ENCODE measurements around the gene DHX58. TPM values are rescaled to one million over a fixed set of nuclear protein-coding genes. Genes with fewer than 3 reads are reported as not detected.

The DHX58 gene
- total and polyA plus RNA-seq, 7 donors, result 1.3 to 4.2 (median 2.8) TPM

GRCh38 chr17:42075789-42076188, 36.7 kb downstream of the DHX58 start:
- no peak for TF ChIP-seq CTCF (IDR thresholded peaks at IDR 0.05)
- no peak for DNase-seq
- Histone ChIP-seq H3K27me3 (ENCODE audit: insufficient read depth in 3 of 3, low read length in 2 of 3) (no peaks in the 10 kb centered on the region), H3K4me1 (peaks cover 19% of the 10 kb centered on the region), H3K9me3 (no peaks in the 10 kb centered on the region), H3K36me3 (ENCODE audit: insufficient read depth in 1 of 2, low read depth in 1 of 2) (no peaks in the 10 kb centered on the region), H3K4me3 (no peak overlapping the region), H3K27ac (peak overlapping the region; percentile 76)
- intact Hi-C loops (cut with DNase I), result no loop called here
- WGBS, 3 donors, result 65 to 75% (median 68%) methylated on average over 6 of the region's 6 CpGs
- no peak for ATAC-seq

- peak; percentile 27 for TF ChIP-seq CTCF (IDR thresholded peaks at IDR 0.05)
- DNase-seq, result peak; percentile 44 to 63
Observed at GRCh38 chr17:42072323-42073187, 40.0 kb downstream of the DHX58 start.

GRCh38 chr17:42071810-42072209, 40.7 kb downstream of the DHX58 start:
- peak overlapping the region; percentile 64 for H3K4me3 ChIP-seq
- H3K27me3 ChIP-seq (ENCODE audit: insufficient read depth in 3 of 3, low read length in 2 of 3), result no peaks in the 10 kb centered on the region
- intact Hi-C loops (cut with DNase I), result no loop called here
- no peak overlapping the region for H3K27ac ChIP-seq
- 35 to 39% (median 36%) methylated on average over 3 of the region's 3 CpGs for WGBS, 3 donors
- H3K4me1 ChIP-seq, result peaks cover 11% of the 10 kb centered on the region
- no peak for DNase-seq
- no peak for ATAC-seq
- H3K36me3 ChIP-seq (ENCODE audit: insufficient read depth in 1 of 2, low read depth in 1 of 2), result no peaks in the 10 kb centered on the region
- no peaks in the 10 kb centered on the region for H3K9me3 ChIP-seq
- no peak for TF ChIP-seq CTCF (IDR thresholded peaks at IDR 0.05)

More at GRCh38 chr17:42072323-42073187, 40.0 kb downstream of the DHX58 start:
- H3K27me3 ChIP-seq (ENCODE audit: insufficient read depth in 3 of 3, low read length in 2 of 3), result no peaks in the 10 kb centered on the region
- 12 to 18% (median 14%) methylated on average over 37 to 67 of the region's 67 CpGs for WGBS, 3 donors
- H3K36me3 ChIP-seq (ENCODE audit: insufficient read depth in 1 of 2, low read depth in 1 of 2), result no peaks in the 10 kb centered on the region
- peak overlapping the region; percentile 64 for H3K4me3 ChIP-seq
- H3K27ac ChIP-seq, result peak overlapping the region; percentile 21
- intact Hi-C loops (cut with DNase I), result no loop called here
- peak; percentile 35 to 60 (median 48) for ATAC-seq
- H3K9me3 ChIP-seq, result no peaks in the 10 kb centered on the region
- H3K4me1 ChIP-seq, result peaks cover 11% of the 10 kb centered on the region

GRCh38 chr17:42068979-42069378, 43.5 kb downstream of the DHX58 start:
- WGBS, 3 donors, result 83 to 90% (median 85%) methylated on average over 3 of the region's 3 CpGs

More at GRCh38 chr17:42068979-42069378, 43.5 kb downstream of the DHX58 start:
- peaks cover 11% of the 10 kb centered on the region for H3K4me1 ChIP-seq
- ATAC-seq (no peak), DNase-seq (no peak)
- no peak overlapping the region for H3K4me3 ChIP-seq
- no peaks in the 10 kb centered on the region for H3K27me3 ChIP-seq (ENCODE audit: insufficient read depth in 3 of 3, low read length in 2 of 3)
- intact Hi-C loops (cut with DNase I), result loop anchor here in 1 of 2 donors (5.0 kb wide), 1 partner anchor 48 kb away; no protein-coding TSS in a partner anchor
- H3K9me3 ChIP-seq, result no peaks in the 10 kb centered on the region
- TF ChIP-seq CTCF (IDR thresholded peaks at IDR 0.05), result no peak
- no peaks in the 10 kb centered on the region for H3K36me3 ChIP-seq (ENCODE audit: insufficient read depth in 1 of 2, low read depth in 1 of 2)
- H3K27ac ChIP-seq, result peak overlapping the region; percentile 80
